Trophoblast cell (in vitro differentiated cells and primary cell): ENCODE results near the gene CHMP1B.

Experiments used
- DNase-seq, 2 donors: peaks; one replicate each; pipeline ENCODE4 v3.0.0-alpha.2; 2016
- H2AFZ ChIP-seq: 2 replicates; pipeline ENCODE4 v1.6.1; 2013; ENCODE audit warnings: low read length, moderate library complexity, mild to moderate bottlenecking; ENCODE audit not compliant: insufficient read depth, poor library complexity
- H2AK5ac ChIP-seq: 2 replicates; pipeline ENCODE4 v1.6.1; 2013; ENCODE audit warnings: mild to moderate bottlenecking, low read length
- H2BK120ac ChIP-seq: 2 replicates; pipeline ENCODE4 v1.6.1; 2013; ENCODE audit warnings: low read length, mild to moderate bottlenecking, moderate library complexity; ENCODE audit not compliant: insufficient read depth, poor library complexity
- H2BK12ac ChIP-seq: 2 replicates; pipeline ENCODE4 v1.6.1; 2013; ENCODE audit warnings: mild to moderate bottlenecking, low read length, moderate library complexity
- H2BK5ac ChIP-seq: 2 replicates; pipeline ENCODE4 v1.6.1; 2013; ENCODE audit warnings: low read length, low read depth, moderate library complexity, mild to moderate bottlenecking; ENCODE audit not compliant: poor library complexity
- H3K14ac ChIP-seq: 2 replicates; pipeline ENCODE4 v1.6.1; 2013; ENCODE audit warnings: mild to moderate bottlenecking, low read length
- H3K18ac ChIP-seq: 2 replicates; pipeline ENCODE4 v1.6.1; 2013; ENCODE audit warnings: mild to moderate bottlenecking, low read length
- H3K23ac ChIP-seq: 2 replicates; pipeline ENCODE4 v1.6.1; 2013; ENCODE audit warnings: low read length
- H3K27ac ChIP-seq: 2 replicates; pipeline ENCODE4 v1.5.1; 2013; ENCODE audit warnings: low read depth, mild to moderate bottlenecking, inconsistent platforms, low read length, moderate library complexity
- H3K27me3 ChIP-seq: 2 replicates; pipeline ENCODE4 v1.6.1; 2013; ENCODE audit warnings: inconsistent platforms, mild to moderate bottlenecking, low read length, moderate library complexity; ENCODE audit not compliant: insufficient read depth
- H3K36me3 ChIP-seq, 2 experiments: 1 replicate in 1 of 2; 2 replicates in 1 of 2; pipeline ENCODE4 v1.6.1; 2013; ENCODE audit warnings: low read length in 2 of 2, mild to moderate bottlenecking in 2 of 2, moderate library complexity in 1 of 2; ENCODE audit not compliant: insufficient read depth in 2 of 2, control insufficient read depth in 1 of 2
- H3K4ac ChIP-seq: 2 replicates; pipeline ENCODE4 v1.6.1; 2013; ENCODE audit warnings: low read depth, mild to moderate bottlenecking, low read length, moderate library complexity
- H3K4me1 ChIP-seq, 2 experiments: 1 replicate in 1 of 2; 2 replicates in 1 of 2; pipeline ENCODE4 v1.6.1; 2013; ENCODE audit warnings: low read length in 2 of 2, mild to moderate bottlenecking in 2 of 2, moderate library complexity in 1 of 2; ENCODE audit not compliant: insufficient read depth in 2 of 2, control insufficient read depth in 1 of 2
- H3K4me2 ChIP-seq: 2 replicates; pipeline ENCODE4 v1.6.1; 2013; ENCODE audit warnings: inconsistent platforms, mild to moderate bottlenecking, low read length, moderate library complexity
- H3K4me3 ChIP-seq: 2 replicates; pipeline ENCODE4 v1.5.1; 2013; ENCODE audit warnings: mild to moderate bottlenecking, low read depth, low read length, inconsistent platforms
- H3K79me1 ChIP-seq: one replicate; pipeline ENCODE4 v1.6.1; 2013; ENCODE audit warnings: low read length
- H3K79me2 ChIP-seq: 2 replicates; pipeline ENCODE4 v1.6.1; 2013; ENCODE audit warnings: low read length, mild to moderate bottlenecking; ENCODE audit not compliant: control insufficient read depth, insufficient read depth, poor library complexity
- H3K9ac ChIP-seq: 2 replicates; pipeline ENCODE4 v1.6.1; 2013; ENCODE audit warnings: mild to moderate bottlenecking, low read length
- H3K9me3 ChIP-seq: 2 replicates; pipeline ENCODE4 v1.6.1; 2013; ENCODE audit warnings: low read depth, mild to moderate bottlenecking, control low read depth, inconsistent platforms, low read length; ENCODE audit not compliant: insufficient read depth
- H4K12ac ChIP-seq: 2 replicates; pipeline ENCODE4 v1.6.1; 2013; ENCODE audit warnings: low read depth, mild to moderate bottlenecking, low read length, moderate library complexity
- H4K8ac ChIP-seq: 2 replicates; pipeline ENCODE4 v1.6.1; 2013; ENCODE audit warnings: low read depth, mild to moderate bottlenecking, low read length, moderate library complexity
- H4K91ac ChIP-seq: one replicate; pipeline ENCODE4 v1.6.1; 2013; ENCODE audit warnings: low read depth, mild to moderate bottlenecking, low read length, moderate library complexity
- WGBS: extraction: QIAGEN DNeasy Blood & Tissue Kit; methylation state at CpG from one replicate; pipeline ENCODE4 v1.1.7; 2013; ENCODE audit warnings: missing lambda C conversion rate; ENCODE audit not compliant: insufficient read length, insufficient coverage; ENCODE audit errors: extremely low coverage; 5-methylcytosine and 5-hydroxymethylcytosine counted together

The CHMP1B gene

DNA sequence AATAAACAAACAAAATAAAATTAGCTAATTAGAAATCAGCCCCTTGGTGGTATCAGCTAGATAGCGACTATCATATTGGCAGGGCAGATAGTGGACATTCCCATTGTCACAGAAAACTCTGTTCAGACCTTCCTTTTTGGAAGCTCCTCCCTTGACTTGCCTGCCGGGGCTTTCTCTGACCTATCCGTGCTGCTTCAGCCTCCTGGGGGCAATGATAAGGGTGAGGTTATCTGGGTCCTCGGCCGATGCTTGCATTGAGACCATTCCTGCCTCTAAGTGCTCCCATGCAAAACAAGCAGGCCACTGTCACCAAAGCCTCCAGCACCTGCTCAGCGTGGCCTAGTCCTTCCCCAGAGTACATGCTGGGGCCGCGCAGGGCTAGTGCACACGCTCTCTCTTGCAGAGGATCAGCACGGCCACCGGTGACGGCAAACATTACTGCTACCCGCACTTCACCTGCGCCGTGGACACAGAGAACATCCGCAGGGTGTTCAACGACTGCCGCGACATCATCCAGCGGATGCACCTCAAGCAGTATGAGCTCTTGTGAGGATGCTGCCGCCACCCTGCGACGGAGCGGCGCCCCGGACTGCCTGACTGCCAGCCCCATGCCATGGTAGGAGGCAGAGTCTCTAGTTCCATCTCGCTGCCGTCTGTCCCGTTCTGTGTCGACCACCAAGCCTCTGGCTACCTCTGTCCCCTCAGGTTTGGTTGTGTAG lies 29.5 kb downstream of the CHMP1B start:
- H3K79me2 ChIP-seq, result no peaks in the 10 kb centered on the region
- no peak overlapping the region for H3K27ac ChIP-seq
- H3K9me3 ChIP-seq, result no peaks in the 10 kb centered on the region
- no peak overlapping the region for H3K4me3 ChIP-seq
- H3K18ac ChIP-seq, result no peak overlapping the region
- H2BK120ac ChIP-seq, result no peak overlapping the region
- no peaks in the 10 kb centered on the region for H3K4me1 ChIP-seq
- H3K79me1 ChIP-seq, result no peaks in the 10 kb centered on the region
- H3K4me2 ChIP-seq, result no peak overlapping the region
- no peak overlapping the region for H3K9ac ChIP-seq
- H3K14ac ChIP-seq, result no peak overlapping the region
- no peak overlapping the region for H4K91ac ChIP-seq
- H3K27me3 ChIP-seq, result no peaks in the 10 kb centered on the region
- no peak overlapping the region for H2AFZ ChIP-seq
- no peak overlapping the region for H2BK5ac ChIP-seq
- H4K12ac ChIP-seq, result no peak overlapping the region
- no CpG with 5 or more reads among the region's 30 CpGs for WGBS
- H2AK5ac ChIP-seq, result no peak overlapping the region
- H2BK12ac ChIP-seq, result no peak overlapping the region
- no peak overlapping the region for H3K4ac ChIP-seq
- peaks cover 3 to 8% of the 10 kb centered on the region in 2 experiments for H3K36me3 ChIP-seq
- no peak overlapping the region for H3K23ac ChIP-seq
- H4K8ac ChIP-seq, result no peak overlapping the region
- no peak for DNase-seq

DNA sequence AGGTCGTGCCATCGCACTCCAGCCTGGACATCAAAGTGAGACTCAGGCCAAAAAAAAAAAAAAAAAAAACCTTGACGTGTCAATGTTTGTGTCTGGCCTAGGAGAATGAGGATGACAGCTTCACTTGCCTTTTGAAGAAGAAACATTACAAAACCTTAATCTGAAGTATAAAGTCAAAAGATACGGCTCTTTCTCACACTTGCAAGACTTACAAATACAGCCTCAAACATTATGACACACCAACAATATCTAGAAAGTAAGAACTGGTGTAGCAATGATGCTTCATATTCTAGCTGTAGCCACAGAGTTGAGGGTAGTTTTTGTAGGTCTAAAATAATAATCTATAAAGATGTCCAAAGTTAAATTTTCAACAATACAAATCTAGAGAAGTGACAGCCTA lies 31.4 kb downstream of the CHMP1B start:
- Histone ChIP-seq H3K14ac (no peak overlapping the region), H3K79me1 (no peaks in the 10 kb centered on the region), H2AFZ (no peak overlapping the region), H3K4me1 (peaks cover 2 to 3% of the 10 kb centered on the region in 2 experiments), H3K9me3 (peaks cover 2% of the 10 kb centered on the region), H3K36me3 (peaks cover 7 to 13% of the 10 kb centered on the region in 2 experiments), H3K9ac (no peak overlapping the region), H4K91ac (no peak overlapping the region), H3K27ac (no peak overlapping the region), H3K23ac (no peak overlapping the region), H3K79me2 (no peaks in the 10 kb centered on the region), H2BK5ac (no peak overlapping the region), H3K4me3 (no peak overlapping the region), H2AK5ac (no peak overlapping the region), H4K12ac (no peak overlapping the region), H2BK120ac (no peak overlapping the region), H3K4me2 (no peak overlapping the region), H4K8ac (no peak overlapping the region), H3K27me3 (no peaks in the 10 kb centered on the region), H3K4ac (no peak overlapping the region), H3K18ac (no peak overlapping the region), H2BK12ac (no peak overlapping the region)
- WGBS, result no CpG with 5 or more reads among the region's 4 CpGs
- no peak for DNase-seq

DNA sequence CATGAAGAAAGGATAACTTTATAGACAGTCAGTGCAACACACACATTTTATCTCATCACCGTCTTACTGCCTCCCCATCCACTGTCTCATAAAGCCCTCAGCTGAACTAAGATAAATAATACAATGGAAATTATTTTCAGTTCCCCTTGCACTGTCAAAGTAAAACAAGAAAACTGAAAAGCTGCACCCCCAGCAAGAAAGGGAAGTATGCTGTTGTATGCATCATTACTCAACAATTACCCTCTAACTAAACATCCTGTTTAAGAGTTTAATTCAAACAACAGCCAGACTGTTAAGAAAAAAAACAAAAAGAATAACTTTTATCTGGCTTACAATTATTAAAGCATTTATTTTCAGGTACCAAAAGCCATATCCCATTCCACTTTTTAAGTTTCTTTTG lies 31.9 kb downstream of the CHMP1B start:
- Histone ChIP-seq H3K9ac (no peak overlapping the region), H3K27ac (no peak overlapping the region), H2BK5ac (no peak overlapping the region), H2AFZ (no peak overlapping the region), H3K9me3 (peaks cover 2% of the 10 kb centered on the region), H4K12ac (no peak overlapping the region), H2BK120ac (no peak overlapping the region), H4K8ac (no peak overlapping the region), H3K18ac (no peak overlapping the region), H3K36me3 (peaks cover 7 to 13% of the 10 kb centered on the region in 2 experiments), H3K79me2 (no peaks in the 10 kb centered on the region), H2AK5ac (no peak overlapping the region), H3K79me1 (no peaks in the 10 kb centered on the region), H3K23ac (no peak overlapping the region), H2BK12ac (no peak overlapping the region), H3K27me3 (no peaks in the 10 kb centered on the region), H4K91ac (no peak overlapping the region), H3K4ac (no peak overlapping the region), H3K4me1 (peaks cover 3 to 6% of the 10 kb centered on the region in 2 experiments), H3K4me2 (no peak overlapping the region), H3K14ac (no peak overlapping the region), H3K4me3 (no peak overlapping the region)
- WGBS, result no CpG with 5 or more reads among the region's 1 CpG
- DNase-seq, result no peak

DNA sequence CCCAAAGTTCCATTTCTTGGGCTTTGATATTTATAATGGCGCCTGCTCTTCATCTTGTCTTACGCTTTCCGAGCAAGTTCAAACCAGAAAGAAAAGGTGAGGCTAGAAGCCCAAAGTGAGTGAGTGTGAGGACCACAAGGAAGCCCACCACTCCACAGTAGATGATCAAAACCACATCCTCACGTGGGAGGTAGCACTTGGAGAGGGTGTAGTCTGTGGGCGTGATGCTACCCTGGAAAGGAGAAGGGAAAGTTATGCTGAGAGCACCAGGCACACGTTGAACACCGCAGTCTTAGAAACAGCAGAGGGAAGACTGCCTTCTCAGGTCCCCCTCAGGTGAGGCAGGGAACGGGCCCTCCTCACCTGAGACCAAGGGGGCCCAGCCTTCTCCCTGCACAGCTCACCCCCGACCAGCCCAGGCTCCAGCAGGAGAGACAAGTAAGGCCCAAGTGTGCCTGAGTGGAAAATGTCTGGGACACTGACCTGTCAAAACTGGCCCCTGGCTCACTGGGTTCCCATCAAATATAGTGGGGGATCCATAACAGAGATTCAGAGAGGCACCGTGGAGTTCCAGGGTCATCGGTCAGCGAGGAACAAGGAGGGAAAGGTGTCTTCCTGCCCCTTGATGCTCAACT lies 33.3 kb downstream of the CHMP1B start:
- DNase-seq, result no peak
- peaks cover 7 to 13% of the 10 kb centered on the region in 2 experiments for H3K36me3 ChIP-seq
- no peak overlapping the region for H4K8ac ChIP-seq
- H3K23ac ChIP-seq, result no peak overlapping the region
- peaks cover 3 to 6% of the 10 kb centered on the region in 2 experiments for H3K4me1 ChIP-seq
- no peak overlapping the region for H2AK5ac ChIP-seq
- H3K79me2 ChIP-seq, result no peaks in the 10 kb centered on the region
- no peak overlapping the region for H3K18ac ChIP-seq
- H2BK12ac ChIP-seq, result no peak overlapping the region
- no peak overlapping the region for H4K91ac ChIP-seq
- WGBS, result no CpG with 5 or more reads among the region's 12 CpGs
- no peak overlapping the region for H3K9ac ChIP-seq
- no peak overlapping the region for H3K14ac ChIP-seq
- H3K4me3 ChIP-seq, result no peak overlapping the region
- H3K79me1 ChIP-seq, result no peaks in the 10 kb centered on the region
- no peak overlapping the region for H2BK120ac ChIP-seq
- no peak overlapping the region for H3K4ac ChIP-seq
- H2AFZ ChIP-seq, result no peak overlapping the region
- H3K27me3 ChIP-seq, result no peaks in the 10 kb centered on the region
- H4K12ac ChIP-seq, result no peak overlapping the region
- peaks cover 2% of the 10 kb centered on the region for H3K9me3 ChIP-seq
- no peak overlapping the region for H3K4me2 ChIP-seq
- no peak overlapping the region for H2BK5ac ChIP-seq
- no peak overlapping the region for H3K27ac ChIP-seq
